ENCODE results near the gene CYBB. TPM values are rescaled to one million over a fixed set of nuclear protein-coding genes. Genes with fewer than 3 reads are reported as not detected.

Gene CYBB
- total and polyA plus RNA-seq, 2 experiments from 2014 or later: 0.06 TPM; not detected in 1

GRCh38 chrX:37818031-37818430 is 38.2 kb downstream of the CYBB start (continued):
- no peak for TF ChIP-seq ZNF462 (CRISPR knock-in tag; IDR thresholded peaks at IDR 0.05)
- TF ChIP-seq EZH2phosphoT487 (IDR thresholded peaks at IDR 0.05; ENCODE audit: unreplicated experiment): no peak
- no peak for TF ChIP-seq POLR2AphosphoS5 (IDR thresholded peaks at IDR 0.05; ENCODE audit: low read depth)
- TF ChIP-seq JUNB (IDR thresholded peaks at IDR 0.05; ENCODE audit: unreplicated experiment): no peak
- TF ChIP-seq CREB1 (CRISPR knock-in tag; IDR thresholded peaks at IDR 0.05; ENCODE audit: low read depth): no peak

GRCh38 chrX:37820646-37821045 is 40.8 kb downstream of the CYBB start:
- DNase-seq (ENCODE audit: low spot score) (no peak), ATAC-seq (no peak)
- Mint-ChIP-seq H3K27me3 (ENCODE audit: insufficient read depth, low read depth, poor library complexity) (no peaks in the 10 kb centered on the region), H3K9me3 (no peaks in the 10 kb centered on the region), H3K4me3 (no peak overlapping the region), H3K36me3 (ENCODE audit: low read depth) (no peaks in the 10 kb centered on the region), H3K27ac (no peak overlapping the region), H3K4me1 (peaks cover 5% of the 10 kb centered on the region; the same call in 1 of the 3 replicates)
- Histone ChIP-seq H3F3A (replicated peaks; ENCODE audit: low read depth) (no peaks in the 10 kb centered on the region), H3K9me2 (ENCODE audit: insufficient read depth) (no peaks in the 10 kb centered on the region), H3K4me1 (ENCODE audit: insufficient read depth) (no peaks in the 10 kb centered on the region), H3K27ac (ENCODE audit: low read depth) (no peak overlapping the region), H3K4me3 (no peak overlapping the region), H4K20me1 (replicated peaks; ENCODE audit: insufficient read depth) (no peaks in the 10 kb centered on the region), H3K27me3 (ENCODE audit: insufficient read depth) (no peaks in the 10 kb centered on the region), H3K4me2 (no peak overlapping the region), H3K79me2 (replicated peaks; ENCODE audit: insufficient read depth) (no peaks in the 10 kb centered on the region), H3K36me3 (ENCODE audit: insufficient read depth) (no peaks in the 10 kb centered on the region), H2AFZ (no peak overlapping the region)
- TF ChIP-seq ZNF114 (CRISPR knock-in tag; IDR thresholded peaks at IDR 0.05) (no peak), ZNF331 (CRISPR knock-in tag; IDR thresholded peaks at IDR 0.05; ENCODE audit: low read depth) (no peak), EZH2phosphoT487 (IDR thresholded peaks at IDR 0.05; ENCODE audit: unreplicated experiment) (no peak), ZNF462 (CRISPR knock-in tag; IDR thresholded peaks at IDR 0.05) (no peak), POLR2AphosphoS5 (IDR thresholded peaks at IDR 0.05; ENCODE audit: low read depth) (no peak)
